WTC11 (cell line): Measurements from ENCODE around the gene OR2H2.

ENCODE experiments used
- CBFB ChIP-seq: sonication (generic); formaldehyde crosslinking; IDR thresholded peaks from 2 replicates; pipeline ENCODE4 v1.8.1; 2022; ENCODE audit warnings: mild to moderate bottlenecking, low read depth, missing genetic modification reagents
- CREM ChIP-seq: sonication (generic); formaldehyde crosslinking; IDR thresholded peaks from 2 replicates; pipeline ENCODE4 v1.8.1; 2022; ENCODE audit warnings: mild to moderate bottlenecking, missing genetic modification reagents, moderate library complexity
- IRF2 ChIP-seq: sonication (generic); formaldehyde crosslinking; IDR thresholded peaks from 2 replicates; pipeline ENCODE4 v1.8.0; 2022; ENCODE audit warnings: low read depth, missing genetic modification reagents, borderline replicate concordance
- TF ChIP-seq, protein P1 (sequence below): fragments of 200-600 bp; IDR thresholded peaks from 2 replicates; pipeline ENCODE4 v1.8.0; 2022; ENCODE audit warnings: antibody characterized with exemption
- TF ChIP-seq, protein P2 (sequence below): sonication (generic); formaldehyde crosslinking; IDR thresholded peaks from 2 replicates; pipeline ENCODE4 v1.8.1; 2023; ENCODE audit warnings: mild to moderate bottlenecking, missing genetic modification reagents, moderate library complexity
- TF ChIP-seq, protein P3 (sequence below): sonication (generic); formaldehyde crosslinking; IDR thresholded peaks from 2 replicates; pipeline ENCODE4 v1.8.0; 2022; ENCODE audit warnings: mild to moderate bottlenecking, missing genetic modification reagents
- TF ChIP-seq, protein P4 (sequence below): sonication (generic); formaldehyde crosslinking; IDR thresholded peaks from 2 replicates; pipeline ENCODE4 v1.8.1; 2023; ENCODE audit warnings: mild to moderate bottlenecking, missing genetic modification reagents, moderate library complexity
- TF ChIP-seq, protein P5 (sequence below): sonication (generic); formaldehyde crosslinking; IDR thresholded peaks from 2 replicates; pipeline ENCODE4 v1.8.0; 2022; ENCODE audit warnings: mild to moderate bottlenecking, missing genetic modification reagents

DNA sequence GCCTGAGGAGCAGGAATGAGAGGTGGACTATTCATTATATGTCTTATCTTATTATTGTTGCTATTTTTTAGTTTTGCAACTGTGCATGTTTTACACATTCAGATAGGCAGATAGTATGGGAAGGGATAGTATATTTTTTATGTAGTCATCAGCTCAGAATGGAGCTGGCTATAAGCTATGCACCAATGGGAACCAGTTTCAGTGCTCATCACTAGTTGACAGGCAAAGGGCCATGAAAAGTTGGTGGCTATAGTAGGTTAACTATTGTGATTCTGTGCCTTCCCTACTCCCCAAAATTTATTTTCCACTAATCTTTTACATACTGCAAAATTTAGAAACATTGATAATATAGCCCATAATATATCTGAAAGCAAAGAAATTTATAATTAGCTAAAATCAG is 20.0 kb upstream of the OR2H2 start:
- no peak for TF ChIP-seq CBFB (CRISPR knock-in tag)
- TF ChIP-seq, protein P1, sequence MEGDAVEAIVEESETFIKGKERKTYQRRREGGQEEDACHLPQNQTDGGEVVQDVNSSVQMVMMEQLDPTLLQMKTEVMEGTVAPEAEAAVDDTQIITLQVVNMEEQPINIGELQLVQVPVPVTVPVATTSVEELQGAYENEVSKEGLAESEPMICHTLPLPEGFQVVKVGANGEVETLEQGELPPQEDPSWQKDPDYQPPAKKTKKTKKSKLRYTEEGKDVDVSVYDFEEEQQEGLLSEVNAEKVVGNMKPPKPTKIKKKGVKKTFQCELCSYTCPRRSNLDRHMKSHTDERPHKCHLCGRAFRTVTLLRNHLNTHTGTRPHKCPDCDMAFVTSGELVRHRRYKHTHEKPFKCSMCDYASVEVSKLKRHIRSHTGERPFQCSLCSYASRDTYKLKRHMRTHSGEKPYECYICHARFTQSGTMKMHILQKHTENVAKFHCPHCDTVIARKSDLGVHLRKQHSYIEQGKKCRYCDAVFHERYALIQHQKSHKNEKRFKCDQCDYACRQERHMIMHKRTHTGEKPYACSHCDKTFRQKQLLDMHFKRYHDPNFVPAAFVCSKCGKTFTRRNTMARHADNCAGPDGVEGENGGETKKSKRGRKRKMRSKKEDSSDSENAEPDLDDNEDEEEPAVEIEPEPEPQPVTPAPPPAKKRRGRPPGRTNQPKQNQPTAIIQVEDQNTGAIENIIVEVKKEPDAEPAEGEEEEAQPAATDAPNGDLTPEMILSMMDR = no peak
- TF ChIP-seq, protein P2, sequence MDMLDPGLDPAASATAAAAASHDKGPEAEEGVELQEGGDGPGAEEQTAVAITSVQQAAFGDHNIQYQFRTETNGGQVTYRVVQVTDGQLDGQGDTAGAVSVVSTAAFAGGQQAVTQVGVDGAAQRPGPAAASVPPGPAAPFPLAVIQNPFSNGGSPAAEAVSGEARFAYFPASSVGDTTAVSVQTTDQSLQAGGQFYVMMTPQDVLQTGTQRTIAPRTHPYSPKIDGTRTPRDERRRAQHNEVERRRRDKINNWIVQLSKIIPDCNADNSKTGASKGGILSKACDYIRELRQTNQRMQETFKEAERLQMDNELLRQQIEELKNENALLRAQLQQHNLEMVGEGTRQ (CRISPR knock-in tag) = no peak
- TF ChIP-seq, protein P3, sequence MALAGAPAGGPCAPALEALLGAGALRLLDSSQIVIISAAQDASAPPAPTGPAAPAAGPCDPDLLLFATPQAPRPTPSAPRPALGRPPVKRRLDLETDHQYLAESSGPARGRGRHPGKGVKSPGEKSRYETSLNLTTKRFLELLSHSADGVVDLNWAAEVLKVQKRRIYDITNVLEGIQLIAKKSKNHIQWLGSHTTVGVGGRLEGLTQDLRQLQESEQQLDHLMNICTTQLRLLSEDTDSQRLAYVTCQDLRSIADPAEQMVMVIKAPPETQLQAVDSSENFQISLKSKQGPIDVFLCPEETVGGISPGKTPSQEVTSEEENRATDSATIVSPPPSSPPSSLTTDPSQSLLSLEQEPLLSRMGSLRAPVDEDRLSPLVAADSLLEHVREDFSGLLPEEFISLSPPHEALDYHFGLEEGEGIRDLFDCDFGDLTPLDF (CRISPR knock-in tag) = no peak
- no peak for TF ChIP-seq IRF2 (CRISPR knock-in tag)
- TF ChIP-seq, protein P4, sequence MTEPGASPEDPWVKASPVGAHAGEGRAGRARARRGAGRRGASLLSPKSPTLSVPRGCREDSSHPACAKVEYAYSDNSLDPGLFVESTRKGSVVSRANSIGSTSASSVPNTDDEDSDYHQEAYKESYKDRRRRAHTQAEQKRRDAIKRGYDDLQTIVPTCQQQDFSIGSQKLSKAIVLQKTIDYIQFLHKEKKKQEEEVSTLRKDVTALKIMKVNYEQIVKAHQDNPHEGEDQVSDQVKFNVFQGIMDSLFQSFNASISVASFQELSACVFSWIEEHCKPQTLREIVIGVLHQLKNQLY = no peak
- no peak for TF ChIP-seq CREM (CRISPR knock-in tag)
- TF ChIP-seq, protein P5, sequence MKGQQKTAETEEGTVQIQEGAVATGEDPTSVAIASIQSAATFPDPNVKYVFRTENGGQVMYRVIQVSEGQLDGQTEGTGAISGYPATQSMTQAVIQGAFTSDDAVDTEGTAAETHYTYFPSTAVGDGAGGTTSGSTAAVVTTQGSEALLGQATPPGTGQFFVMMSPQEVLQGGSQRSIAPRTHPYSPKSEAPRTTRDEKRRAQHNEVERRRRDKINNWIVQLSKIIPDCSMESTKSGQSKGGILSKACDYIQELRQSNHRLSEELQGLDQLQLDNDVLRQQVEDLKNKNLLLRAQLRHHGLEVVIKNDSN (CRISPR knock-in tag) = no peak
